ENCODE data around the gene DPP10.

The DPP10 gene

DNA sequence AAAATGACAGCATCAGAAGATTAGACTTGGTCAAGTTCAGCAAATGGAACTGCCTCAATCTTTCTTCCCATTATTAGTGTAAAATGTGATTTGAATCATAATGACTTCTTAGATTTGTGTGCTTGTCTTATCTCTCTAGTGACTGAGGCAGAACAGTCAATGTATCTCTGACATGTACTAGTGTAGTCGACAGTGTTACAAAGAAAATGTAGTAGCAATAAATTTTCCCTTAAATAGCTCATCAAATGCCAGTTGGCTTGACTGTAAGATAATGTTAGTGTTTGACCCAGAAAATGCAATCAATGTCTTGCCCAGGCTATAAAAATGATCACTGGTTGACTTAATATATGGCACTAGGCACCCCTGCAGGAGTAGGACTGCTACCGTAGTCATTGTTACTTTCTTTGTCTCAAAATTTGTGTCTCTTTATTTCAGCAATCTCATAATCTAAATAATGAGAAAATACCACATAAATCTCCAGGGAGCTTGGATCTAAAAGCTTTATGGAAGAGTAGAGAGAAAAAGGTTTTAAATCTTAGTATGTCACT, 1336.7 kb downstream of the DPP10 start:
- Histone ChIP-seq H3K4me2 (ENCODE audit: low read length) (no peak overlapping the region), H3K4me3 (ENCODE audit: low read depth, low read length) (no peak overlapping the region), H2AFZ (no peak overlapping the region), H3K4me1 (no peaks in the 10 kb centered on the region), H3K9ac (no peak overlapping the region), H3K27ac (no peak overlapping the region), H3K79me2 (no peaks in the 10 kb centered on the region), H3K9me3 (ENCODE audit: control insufficient read depth, low read length) (no peaks in the 10 kb centered on the region), H3K27me3 (ENCODE audit: control insufficient read depth, insufficient read depth, low read length) (no peaks in the 10 kb centered on the region), H3K36me3 (ENCODE audit: control insufficient read depth, insufficient read depth, low read length) (no peaks in the 10 kb centered on the region)
- no peak for TF ChIP-seq CTCF (IDR thresholded peaks at IDR 0.05)

DNA sequence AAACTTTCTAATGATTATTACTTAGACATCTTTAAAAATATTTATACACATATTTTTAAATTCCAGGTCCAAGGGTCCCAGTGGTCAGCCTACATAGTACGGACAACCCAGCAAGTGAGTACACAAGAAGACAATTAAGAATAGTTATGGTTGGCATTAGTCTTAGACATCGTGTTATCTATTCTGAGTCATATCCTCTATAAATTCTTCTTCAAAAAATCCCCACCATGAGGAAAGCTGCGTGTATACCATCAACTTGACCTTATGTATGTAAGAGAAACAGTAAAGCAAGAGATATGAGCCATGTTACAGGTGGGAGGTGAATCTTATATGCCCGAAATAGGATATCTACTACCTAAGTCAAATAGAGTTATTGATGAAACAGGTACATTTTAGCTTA, 1339.8 kb downstream of the DPP10 start:
- H3K27me3 ChIP-seq (ENCODE audit: control insufficient read depth, insufficient read depth, low read length) = no peaks in the 10 kb centered on the region
- H2AFZ ChIP-seq = no peak overlapping the region
- H3K9ac ChIP-seq = no peak overlapping the region
- no peak overlapping the region for H3K27ac ChIP-seq
- H3K9me3 ChIP-seq (ENCODE audit: control insufficient read depth, low read length) = no peaks in the 10 kb centered on the region
- no peaks in the 10 kb centered on the region for H3K36me3 ChIP-seq (ENCODE audit: control insufficient read depth, insufficient read depth, low read length)
- H3K4me2 ChIP-seq (ENCODE audit: low read length) = no peak overlapping the region
- H3K79me2 ChIP-seq = no peaks in the 10 kb centered on the region
- no peaks in the 10 kb centered on the region for H3K4me1 ChIP-seq
- no peak for TF ChIP-seq CTCF (IDR thresholded peaks at IDR 0.05)
- H3K4me3 ChIP-seq (ENCODE audit: low read depth, low read length) = no peak overlapping the region

GRCh38 chr2:115796078-115796477, 1353.6 kb downstream of the DPP10 start:
- H3K36me3 ChIP-seq (ENCODE audit: control insufficient read depth, insufficient read depth, low read length) = no peaks in the 10 kb centered on the region
- H3K79me2 ChIP-seq = no peaks in the 10 kb centered on the region
- no peaks in the 10 kb centered on the region for H3K9me3 ChIP-seq (ENCODE audit: control insufficient read depth, low read length)
- no peak overlapping the region for H3K27ac ChIP-seq
- H3K4me2 ChIP-seq (ENCODE audit: low read length) = no peak overlapping the region
- H3K9ac ChIP-seq = no peak overlapping the region
- no peaks in the 10 kb centered on the region for H3K27me3 ChIP-seq (ENCODE audit: control insufficient read depth, insufficient read depth, low read length)
- no peaks in the 10 kb centered on the region for H3K4me1 ChIP-seq
- H2AFZ ChIP-seq = no peak overlapping the region
- no peak for TF ChIP-seq CTCF (IDR thresholded peaks at IDR 0.05)
- H3K4me3 ChIP-seq (ENCODE audit: low read depth, low read length) = no peak overlapping the region

DNA sequence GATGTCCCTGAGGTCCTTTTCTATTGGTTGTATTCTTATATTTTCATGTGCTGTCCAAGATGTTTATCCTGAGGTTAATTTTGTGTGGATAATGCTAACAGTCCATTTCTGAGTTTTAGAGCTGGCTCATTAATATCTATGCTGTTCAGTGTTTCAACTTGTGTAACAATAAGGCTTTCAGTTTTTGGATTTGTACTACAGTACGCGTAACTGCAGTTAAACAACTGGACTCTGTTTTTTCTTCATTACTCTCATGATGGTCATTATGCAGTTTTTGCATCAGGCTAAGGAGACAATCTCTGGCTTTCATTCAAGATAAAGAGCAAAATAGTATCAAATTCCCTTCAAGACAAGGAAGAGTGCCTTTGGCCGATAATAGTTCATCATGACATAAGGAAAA, 1364.8 kb downstream of the DPP10 start:
- Histone ChIP-seq H3K27ac (no peak overlapping the region), H3K4me2 (ENCODE audit: low read length) (no peak overlapping the region), H3K27me3 (ENCODE audit: control insufficient read depth, insufficient read depth, low read length) (no peaks in the 10 kb centered on the region), H2AFZ (no peak overlapping the region), H3K9ac (no peak overlapping the region), H3K79me2 (no peaks in the 10 kb centered on the region), H3K9me3 (ENCODE audit: control insufficient read depth, low read length) (no peaks in the 10 kb centered on the region), H3K36me3 (ENCODE audit: control insufficient read depth, insufficient read depth, low read length) (no peaks in the 10 kb centered on the region), H3K4me1 (no peaks in the 10 kb centered on the region), H3K4me3 (ENCODE audit: low read depth, low read length) (no peak overlapping the region)
- no peak for TF ChIP-seq CTCF (IDR thresholded peaks at IDR 0.05)

GRCh38 chr2:115825912-115826311, 1383.5 kb downstream of the DPP10 start:
- H3K9me3 ChIP-seq (ENCODE audit: control insufficient read depth, low read length) = no peaks in the 10 kb centered on the region
- no peaks in the 10 kb centered on the region for H3K4me1 ChIP-seq
- H2AFZ ChIP-seq = no peak overlapping the region
- TF ChIP-seq CTCF (IDR thresholded peaks at IDR 0.05) = no peak
- H3K79me2 ChIP-seq = no peaks in the 10 kb centered on the region
- no peaks in the 10 kb centered on the region for H3K27me3 ChIP-seq (ENCODE audit: control insufficient read depth, insufficient read depth, low read length)
- no peaks in the 10 kb centered on the region for H3K36me3 ChIP-seq (ENCODE audit: control insufficient read depth, insufficient read depth, low read length)
- H3K4me3 ChIP-seq (ENCODE audit: low read depth, low read length) = no peak overlapping the region
- H3K9ac ChIP-seq = no peak overlapping the region
- H3K27ac ChIP-seq = no peak overlapping the region
- H3K4me2 ChIP-seq (ENCODE audit: low read length) = no peak overlapping the region

Data from parathyroid adenoma (tissue), 2 donors.